GM10248 (cell line): Measurements from ENCODE around the gene MTHFD1L.
A peak's percentile ranks its signal among the peaks of the same experiment; 100 is the strongest.

ENCODE experiments used
- CTCF ChIA-PET: fragments of 300-600 bp; sonication (Branson Sonifier 250); formaldehyde crosslinking; extraction: SDS; loops from one replicate; lab custom pipeline; 2021; ENCODE audit warnings: antibody characterized with exemption; lab: Yijun Ruan, JAX
- POLR2A ChIA-PET: fragments of 350-650 bp; sonication (Branson Sonifier 250); formaldehyde crosslinking; extraction: SDS; loops from one replicate; lab custom pipeline; 2020; ENCODE audit warnings: antibody characterized with exemption; lab: Yijun Ruan, JAX
- DNase-seq: peaks from one replicate; pipeline ENCODE4 v3.0.0; 2012; ENCODE audit errors: extremely low spot score
- TF ChIP-seq, protein P1 (sequence below): IDR thresholded peaks from 2 replicates; pipeline ENCODE4 v1.5.1; 2012; ENCODE audit warnings: mild to moderate bottlenecking, low read depth; ENCODE audit errors: extremely low read depth, missing control alignments, control extremely low read depth

MTHFD1L gene

DNA sequence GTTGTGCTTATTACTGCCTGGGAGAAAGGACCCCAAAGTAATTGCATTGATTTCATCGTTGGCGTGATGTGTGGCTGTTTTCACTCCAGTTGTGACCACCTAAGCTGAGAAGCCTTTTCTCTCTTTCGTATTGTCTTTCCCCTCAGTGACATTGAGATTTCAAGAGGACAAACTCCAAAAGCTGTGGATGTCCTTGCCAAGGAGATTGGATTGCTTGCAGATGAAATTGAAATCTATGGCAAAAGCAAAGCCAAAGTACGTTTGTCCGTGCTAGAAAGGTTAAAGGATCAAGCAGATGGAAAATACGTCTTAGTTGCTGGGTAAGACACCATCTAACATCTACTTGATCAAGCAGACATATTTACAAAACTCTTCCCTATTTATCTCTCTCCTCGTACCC is 60.5 kb downstream of the MTHFD1L start:
- POLR2A ChIA-PET = no interaction called here
- CTCF ChIA-PET = interaction anchor here (1.4 kb wide), 1 partner anchor 18 kb away, joined by 3 read pairs; no protein-coding TSS in a partner anchor
- TF ChIP-seq, protein P1, sequence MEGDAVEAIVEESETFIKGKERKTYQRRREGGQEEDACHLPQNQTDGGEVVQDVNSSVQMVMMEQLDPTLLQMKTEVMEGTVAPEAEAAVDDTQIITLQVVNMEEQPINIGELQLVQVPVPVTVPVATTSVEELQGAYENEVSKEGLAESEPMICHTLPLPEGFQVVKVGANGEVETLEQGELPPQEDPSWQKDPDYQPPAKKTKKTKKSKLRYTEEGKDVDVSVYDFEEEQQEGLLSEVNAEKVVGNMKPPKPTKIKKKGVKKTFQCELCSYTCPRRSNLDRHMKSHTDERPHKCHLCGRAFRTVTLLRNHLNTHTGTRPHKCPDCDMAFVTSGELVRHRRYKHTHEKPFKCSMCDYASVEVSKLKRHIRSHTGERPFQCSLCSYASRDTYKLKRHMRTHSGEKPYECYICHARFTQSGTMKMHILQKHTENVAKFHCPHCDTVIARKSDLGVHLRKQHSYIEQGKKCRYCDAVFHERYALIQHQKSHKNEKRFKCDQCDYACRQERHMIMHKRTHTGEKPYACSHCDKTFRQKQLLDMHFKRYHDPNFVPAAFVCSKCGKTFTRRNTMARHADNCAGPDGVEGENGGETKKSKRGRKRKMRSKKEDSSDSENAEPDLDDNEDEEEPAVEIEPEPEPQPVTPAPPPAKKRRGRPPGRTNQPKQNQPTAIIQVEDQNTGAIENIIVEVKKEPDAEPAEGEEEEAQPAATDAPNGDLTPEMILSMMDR = no peak
- no peak for DNase-seq

DNA sequence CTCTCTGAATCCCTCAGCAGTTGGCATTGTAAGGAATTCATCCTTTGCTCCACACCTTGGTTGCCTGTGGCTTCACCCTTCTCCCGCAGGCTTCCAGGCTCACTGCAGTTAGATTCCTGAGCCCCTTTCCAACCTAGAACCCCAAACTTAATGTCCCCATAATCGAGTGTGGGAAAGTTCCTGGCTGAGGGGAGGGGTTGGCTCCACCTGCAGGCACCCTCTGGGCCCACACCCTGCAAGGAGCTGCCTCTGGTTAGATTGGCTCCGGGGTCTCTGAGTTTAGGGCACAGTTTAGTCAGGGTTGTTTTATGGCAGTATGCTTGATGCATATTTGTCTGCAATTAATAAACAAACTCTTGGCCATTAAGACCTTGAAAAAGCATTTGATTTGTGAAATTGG is 63.4 kb downstream of the MTHFD1L start:
- TF ChIP-seq, protein P1 = peak; percentile 53
- peak; percentile 39 for DNase-seq
- ChIA-PET CTCF (interaction anchor here (0.7 to 3.2 kb wide), 16 partner anchors 10 to 409 kb away, joined by 3 to 44 read pairs (median 4); no protein-coding TSS in a partner anchor), POLR2A (no interaction called here)

DNA sequence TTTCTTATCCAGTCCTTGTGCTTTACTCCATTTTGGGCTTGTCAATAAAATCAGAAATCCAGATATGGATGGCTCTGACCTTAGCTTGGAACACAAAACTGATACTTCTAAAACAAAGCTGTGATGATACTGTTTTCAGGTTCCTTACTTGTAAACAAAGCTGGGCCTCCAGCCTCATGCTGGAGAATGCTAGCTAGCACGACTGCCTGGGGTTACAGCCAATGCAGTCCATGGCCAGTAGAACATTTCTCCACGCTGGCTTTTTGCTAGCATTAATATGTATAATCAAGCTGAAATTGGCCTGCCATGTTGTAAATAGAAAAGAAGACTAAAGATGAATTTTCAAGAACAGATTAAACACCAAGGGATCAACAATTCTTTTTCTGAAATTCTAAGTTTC is 63.9 kb downstream of the MTHFD1L start:
- POLR2A ChIA-PET = no interaction called here
- DNase-seq = no peak
- CTCF ChIA-PET = interaction anchor here (0.7 to 3.2 kb wide), 16 partner anchors 10 to 409 kb away, joined by 3 to 44 read pairs (median 4); no protein-coding TSS in a partner anchor
- TF ChIP-seq, protein P1 = no peak

GRCh38 chr6:150930841-150931240 is 65.3 kb downstream of the MTHFD1L start:
- no peak for DNase-seq
- POLR2A ChIA-PET = no interaction called here
- TF ChIP-seq, protein P1 = no peak
- CTCF ChIA-PET = interaction anchor here (1.7 to 3.2 kb wide), 2 partner anchors 38 to 113 kb away, joined by 3 to 44 read pairs; no protein-coding TSS in a partner anchor

DNA sequence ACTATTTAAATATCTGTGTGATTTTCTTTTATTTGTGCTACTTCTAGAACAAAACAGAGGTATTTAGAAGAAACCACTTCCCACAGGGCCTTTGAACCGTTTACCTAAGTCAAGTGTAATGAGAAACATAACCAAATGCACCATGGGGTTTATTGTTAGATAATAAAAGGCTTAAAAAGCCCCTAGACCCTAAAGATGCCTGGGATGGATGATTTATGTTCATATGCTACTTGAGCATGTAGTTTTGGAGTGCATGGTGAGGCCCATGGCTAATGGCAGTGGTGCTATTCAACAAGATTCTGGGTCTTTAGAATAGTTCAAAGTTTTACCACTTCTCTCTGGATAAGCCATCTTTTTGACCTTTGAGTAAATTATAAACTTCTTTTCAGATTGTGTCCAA is 65.9 kb downstream of the MTHFD1L start:
- no peak for DNase-seq
- ChIA-PET CTCF (interaction anchor here (1.7 to 3.8 kb wide), 2 partner anchors 40 to 114 kb away, joined by 3 to 17 read pairs; no protein-coding TSS in a partner anchor), POLR2A (no interaction called here)
- TF ChIP-seq, protein P1 = no peak

DNA sequence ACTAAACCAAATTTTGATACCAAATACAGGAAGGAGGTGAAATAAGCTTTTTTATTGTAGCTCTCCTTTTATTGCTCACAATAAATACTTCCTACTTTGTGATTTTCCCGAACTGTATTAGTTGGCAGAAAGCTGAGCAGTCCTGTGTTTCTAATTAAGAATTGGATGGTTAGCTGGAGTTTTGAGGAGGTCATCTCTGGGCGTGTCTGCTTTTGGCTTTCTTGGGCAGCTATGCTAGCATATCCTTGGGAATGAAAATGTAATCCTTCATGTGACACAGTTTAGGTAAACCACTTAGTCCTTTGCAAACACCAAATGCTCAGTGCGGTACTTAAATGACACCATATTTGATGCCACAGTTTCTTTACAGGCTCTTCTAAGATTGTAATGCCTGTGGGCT is 67.5 kb downstream of the MTHFD1L start:
- CTCF ChIA-PET = interaction anchor here (1.0 to 3.8 kb wide), 6 partner anchors 8 to 392 kb away, joined by 3 to 17 read pairs (median 3); no protein-coding TSS in a partner anchor

More for the DNA sequence above, 67.5 kb downstream of the MTHFD1L start:
- no peak for DNase-seq
- TF ChIP-seq, protein P1 = no peak
- POLR2A ChIA-PET = no interaction called here
